GM18505 (cell line): ENCODE results near the gene ARFIP1.
"Not testable (repeated sequence)": the region's sequence is repeated elsewhere in the genome, so short reads cannot be mapped to it uniquely, and the experiment has no call there.

Experiments used
- ATAC-seq: cut with Tn5 transposase; IDR thresholded peaks from one replicate; pipeline ENCODE4 v1.9.1; 2021; ENCODE audit not compliant: unreplicated experiment
- POLR2A ChIP-seq: IDR thresholded peaks from 4 replicates; pipeline ENCODE4 v1.6.1; 2011; ENCODE audit warnings: borderline replicate concordance; ENCODE audit not compliant: insufficient read depth, insufficient read length; ENCODE audit errors: extremely low read depth

ARFIP1 gene, protein sequence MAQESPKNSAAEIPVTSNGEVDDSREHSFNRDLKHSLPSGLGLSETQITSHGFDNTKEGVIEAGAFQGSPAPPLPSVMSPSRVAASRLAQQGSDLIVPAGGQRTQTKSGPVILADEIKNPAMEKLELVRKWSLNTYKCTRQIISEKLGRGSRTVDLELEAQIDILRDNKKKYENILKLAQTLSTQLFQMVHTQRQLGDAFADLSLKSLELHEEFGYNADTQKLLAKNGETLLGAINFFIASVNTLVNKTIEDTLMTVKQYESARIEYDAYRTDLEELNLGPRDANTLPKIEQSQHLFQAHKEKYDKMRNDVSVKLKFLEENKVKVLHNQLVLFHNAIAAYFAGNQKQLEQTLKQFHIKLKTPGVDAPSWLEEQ

DNA sequence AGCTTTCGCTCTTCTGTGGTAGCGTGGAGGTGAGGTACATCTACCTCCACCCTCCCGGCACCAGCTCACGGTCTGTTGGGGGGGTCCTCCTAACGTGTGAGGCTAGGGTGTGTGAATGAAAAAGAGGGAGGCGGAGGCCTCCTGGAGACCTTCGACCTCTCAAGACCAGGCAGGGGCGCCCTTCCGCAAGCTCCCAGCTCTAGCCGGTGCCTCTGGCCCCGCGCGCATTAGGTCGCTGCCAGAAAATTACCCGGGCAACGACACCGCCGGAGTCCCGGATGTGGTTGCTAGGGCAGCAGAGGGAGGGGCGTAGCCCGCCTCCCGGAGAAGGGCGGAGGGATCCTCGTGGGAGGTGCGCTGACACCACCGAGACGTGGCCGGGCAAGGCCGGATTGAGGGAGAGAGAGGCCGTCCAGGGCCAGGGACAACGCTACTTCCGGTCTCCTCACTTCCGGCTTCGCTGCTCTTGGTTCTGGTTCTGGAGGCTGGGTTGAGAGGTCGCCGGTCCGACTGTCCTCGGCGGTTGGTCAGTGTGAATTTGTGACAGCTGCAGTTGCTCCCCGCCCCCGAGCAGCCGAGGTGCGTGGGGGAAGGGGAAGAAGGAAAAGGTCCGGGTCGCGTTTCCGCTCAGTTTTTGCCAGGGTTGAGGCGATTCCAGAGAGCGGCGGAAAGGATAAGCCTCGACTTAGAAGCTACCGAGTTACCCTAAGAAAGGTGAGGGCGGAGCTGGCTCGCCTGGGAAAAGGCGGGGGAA, at the start of gene ARFIP1, which contains the start of gene TIGD4:
Gene ARFIP1 (plus strand): TSS at position 442 of the 754 bp plus-strand sequence. CDS start 49,680 bp downstream, outside the sequence.
Gene TIGD4 (minus strand): TSS at position 218 of the 754 bp plus-strand sequence. CDS start 8,726 bp downstream, outside the sequence.
- ATAC-seq: peak; percentile 94
- TF ChIP-seq POLR2A: peak; percentile 78

DNA sequence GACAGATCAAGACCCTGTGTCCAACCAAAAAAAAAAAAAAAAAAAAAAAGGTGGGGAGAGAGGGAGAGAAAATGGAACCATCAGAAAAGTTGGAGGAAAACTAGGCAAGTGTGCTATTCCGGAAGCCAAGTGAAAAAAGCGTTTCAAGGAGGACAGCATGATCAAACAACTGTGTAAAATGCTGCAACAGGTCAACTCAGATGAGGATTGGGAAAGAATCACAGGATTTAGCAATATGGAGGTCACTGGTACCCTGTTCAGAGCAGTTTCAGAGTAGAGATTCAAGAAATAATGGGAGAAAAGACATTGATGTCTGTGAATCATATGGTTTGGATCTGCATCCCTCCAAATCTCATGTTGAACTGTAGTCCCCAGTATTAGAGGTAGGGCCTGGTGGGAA, 47.8 kb upstream of the ARFIP1 start:
- TF ChIP-seq POLR2A: no peak
- ATAC-seq: no peak

DNA sequence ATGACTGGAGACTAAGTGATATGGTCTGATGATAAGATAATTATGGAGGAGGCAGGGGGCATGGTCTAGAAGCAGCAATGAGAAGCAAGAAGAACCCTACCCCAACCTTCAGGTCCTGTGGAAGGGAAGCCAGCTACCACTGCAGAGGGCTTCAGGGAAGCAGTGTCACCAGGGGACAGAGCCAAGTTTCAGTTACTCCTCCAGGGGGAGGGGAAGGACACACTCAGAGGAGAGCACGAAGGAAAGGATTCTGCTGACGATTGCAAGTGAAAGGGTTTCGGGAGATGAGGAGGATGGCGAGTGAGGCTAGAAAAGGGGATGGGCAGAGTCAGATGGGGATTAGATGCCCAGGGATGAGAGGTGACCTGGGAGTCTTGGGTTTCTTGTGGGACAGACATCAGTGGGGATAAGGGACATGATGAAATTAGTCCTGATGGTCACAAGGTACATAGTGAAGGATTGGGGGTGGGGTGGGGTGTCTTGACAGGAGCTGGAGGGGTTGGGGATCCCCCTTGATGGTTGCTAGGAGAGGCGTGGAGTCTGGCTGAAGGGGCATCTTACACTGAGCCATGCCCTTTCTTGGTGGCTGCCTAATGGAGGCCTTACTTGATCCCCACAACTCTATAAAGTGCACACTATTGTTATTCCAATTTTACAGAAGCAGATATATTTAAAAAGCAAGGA, 45.6 kb upstream of the ARFIP1 start:
- ATAC-seq: no peak
- TF ChIP-seq POLR2A: no peak

DNA sequence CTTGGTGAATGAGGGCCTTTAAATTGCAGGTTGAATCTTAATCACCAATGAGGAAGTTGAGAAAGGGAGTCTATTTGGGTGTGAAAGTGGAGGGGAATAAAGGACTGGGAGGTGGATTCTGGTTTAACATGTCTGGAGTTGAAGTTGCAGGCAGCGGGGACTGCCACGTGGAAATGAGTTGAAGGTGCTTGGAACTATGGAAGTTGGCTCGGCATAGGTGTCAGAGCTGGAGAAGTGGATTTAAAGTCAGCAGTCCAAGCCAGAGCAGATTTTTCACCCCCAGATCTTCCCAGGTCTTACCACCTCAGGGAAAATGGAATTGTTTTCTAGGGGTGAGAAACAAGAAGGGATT, 45.1 kb upstream of the ARFIP1 start:
- TF ChIP-seq POLR2A: no peak
- no peak for ATAC-seq

GRCh38 chr4:152735396-152735859, 44.3 kb upstream of the ARFIP1 start:
- ATAC-seq: no peak

GRCh38 chr4:152735906-152736305, 43.8 kb upstream of the ARFIP1 start:
- TF ChIP-seq POLR2A: no peak
- ATAC-seq: no peak

More at GRCh38 chr4:152735396-152735859, 44.3 kb upstream of the ARFIP1 start:
- no peak for TF ChIP-seq POLR2A

DNA sequence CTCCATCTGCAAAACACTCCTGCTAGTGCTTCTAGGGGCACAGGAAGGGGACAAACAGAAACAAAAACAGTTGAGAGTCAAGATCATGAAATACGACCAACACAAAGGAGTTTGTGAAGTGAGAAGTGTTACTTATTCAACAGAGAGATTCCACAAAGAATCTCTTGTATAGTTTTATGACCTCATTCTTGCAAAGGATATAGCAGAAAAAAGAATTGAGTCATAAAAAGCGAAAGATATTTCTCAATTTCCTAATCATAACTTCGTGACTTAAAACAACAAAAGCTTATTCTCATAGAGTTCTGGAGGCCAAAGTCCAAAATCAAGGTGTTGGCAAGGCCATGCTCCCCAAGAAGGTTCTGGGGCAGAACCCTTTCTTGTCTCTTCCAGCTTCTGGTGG, 40.9 kb upstream of the ARFIP1 start:
- ATAC-seq: no peak
- TF ChIP-seq POLR2A: no peak

DNA sequence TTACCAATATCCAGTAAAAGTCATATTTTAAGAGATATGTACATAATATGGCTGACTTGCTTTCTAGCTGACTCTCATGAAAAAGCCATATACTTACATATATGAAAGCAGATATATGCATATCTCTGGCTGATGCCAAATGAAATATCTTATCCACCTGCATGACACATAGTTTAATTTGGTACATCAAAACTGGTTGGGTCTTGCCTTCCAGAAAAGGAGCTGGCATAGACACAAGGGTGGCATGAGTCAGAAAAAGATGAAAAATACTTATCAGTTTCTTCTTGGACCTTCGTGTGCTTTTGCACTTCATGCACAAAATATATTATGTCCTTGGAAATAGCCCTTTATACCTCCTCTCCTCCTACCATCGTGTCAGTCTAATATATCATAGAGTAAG, 32.3 kb upstream of the ARFIP1 start:
- ATAC-seq: no peak
- TF ChIP-seq POLR2A: no peak

DNA sequence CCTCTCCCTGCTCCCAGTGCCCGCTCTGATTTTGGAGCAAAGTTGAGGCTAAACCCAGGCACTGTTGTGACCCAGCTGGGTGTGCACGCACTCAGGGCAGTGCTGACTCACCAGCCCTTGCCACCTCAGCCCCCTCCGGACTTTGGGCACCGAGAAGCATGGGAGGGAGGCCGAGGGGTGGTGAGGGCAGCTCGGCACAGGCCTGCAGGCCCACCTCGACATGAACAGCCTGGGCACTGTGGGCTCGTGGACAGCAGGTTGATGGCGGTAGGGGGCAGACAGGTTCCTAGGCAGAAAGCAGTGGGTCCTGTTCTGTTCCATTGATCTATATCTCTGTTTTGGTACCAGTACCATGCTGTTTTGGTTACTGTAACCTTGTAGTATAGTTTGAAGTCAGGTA, 31.1 kb upstream of the ARFIP1 start:
- no peak for TF ChIP-seq POLR2A

DNA sequence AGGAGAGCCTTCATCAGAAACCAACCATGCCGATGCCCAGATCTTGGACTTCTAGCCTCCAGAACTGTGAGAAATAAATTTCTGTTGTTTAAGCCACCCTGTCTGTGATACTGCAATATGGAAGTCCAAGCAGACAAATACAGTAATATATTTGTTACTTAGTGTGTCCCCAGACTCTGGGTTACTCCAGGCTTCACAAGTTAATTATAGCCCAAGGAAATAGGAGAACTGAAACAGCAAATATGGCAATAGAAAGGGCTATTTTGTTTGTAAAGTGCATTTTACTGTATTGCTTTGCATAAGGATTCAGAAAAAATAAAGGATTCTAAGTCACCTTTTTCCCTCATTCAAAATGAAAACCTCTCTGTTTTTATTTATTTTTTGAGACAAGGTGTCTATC, 16.0 kb upstream of the ARFIP1 start:
- no peak for ATAC-seq
- TF ChIP-seq POLR2A: no peak

More for the DNA sequence above, 31.1 kb upstream of the ARFIP1 start:
- ATAC-seq: no peak

GRCh38 chr4:152765069-152765737, 14.6 kb upstream of the ARFIP1 start:
- ATAC-seq: not testable (repeated sequence)

DNA sequence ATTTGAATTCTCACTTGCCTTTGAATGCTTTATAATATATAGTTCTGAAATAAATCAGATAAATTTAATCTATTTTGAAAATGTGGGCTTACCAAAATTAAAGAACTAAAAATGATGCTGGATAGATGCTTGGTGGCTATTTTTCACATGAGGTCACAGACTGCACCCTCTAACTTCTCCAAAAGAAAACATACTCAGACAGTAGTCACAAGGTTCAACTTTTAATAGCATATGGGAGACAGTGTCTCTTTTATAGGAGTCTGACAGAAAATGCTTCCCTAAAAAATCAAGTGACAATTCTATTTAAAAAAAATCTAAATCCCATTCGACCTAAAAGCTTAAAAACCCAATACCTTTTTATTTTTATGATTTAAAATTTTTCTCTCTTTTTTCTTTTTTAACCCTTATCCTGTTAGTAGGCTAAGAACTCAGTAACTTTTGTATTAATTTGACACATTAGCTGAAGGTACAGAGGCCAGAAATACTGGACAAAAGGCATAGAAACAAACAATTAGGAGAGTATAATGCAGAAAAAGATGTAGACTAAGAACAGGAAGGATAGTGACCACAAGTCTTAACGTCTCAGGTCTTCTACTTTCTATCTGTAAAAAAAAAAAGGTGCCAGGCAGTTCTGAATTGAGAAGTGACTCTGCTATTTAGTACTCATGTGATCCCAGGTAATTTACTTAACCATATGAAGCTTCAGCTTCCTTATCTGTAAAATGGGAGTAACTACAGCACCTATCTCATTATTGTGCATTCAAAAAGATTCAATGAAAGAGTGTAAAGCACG, 7.8 kb upstream of the ARFIP1 start:
- no peak for ATAC-seq
- no peak for TF ChIP-seq POLR2A
